Dendritic cell treated with granulocyte-macrophage colony-stimulating factor and Interleukin-4, amounts not matched to agents 40 ng/mL and 50 ng/mL, for 4 days (primary cell): ENCODE data around the gene MCFD2.

Source experiments
- H3K27ac Mint-ChIP-seq: one replicate; pipeline ENCODE4 v1.8.0; 2022; ENCODE audit warnings: mild to moderate bottlenecking, mixed read lengths
- H3K27me3 Mint-ChIP-seq: one replicate; pipeline ENCODE4 v1.8.0; 2022; ENCODE audit warnings: mild to moderate bottlenecking, mixed read lengths
- H3K36me3 Mint-ChIP-seq: one replicate; pipeline ENCODE4 v1.8.0; 2022; ENCODE audit warnings: low read depth, mixed read lengths
- H3K4me1 Mint-ChIP-seq: one replicate; pipeline ENCODE4 v1.8.0; 2022; ENCODE audit warnings: low read depth, mixed read lengths
- H3K4me3 Mint-ChIP-seq: one replicate; pipeline ENCODE4 v1.8.0; 2022; ENCODE audit warnings: mild to moderate bottlenecking, moderate library complexity, mixed read lengths
- H3K9me3 Mint-ChIP-seq: one replicate; pipeline ENCODE4 v1.8.0; 2022; ENCODE audit warnings: mixed read lengths
- intact Hi-C: fragments of 100-400 bp; cut with micrococcal nuclease; formaldehyde crosslinking; loops from one replicate; pipeline ENCODE4 v1.15.0; 2022

MCFD2 gene

DNA sequence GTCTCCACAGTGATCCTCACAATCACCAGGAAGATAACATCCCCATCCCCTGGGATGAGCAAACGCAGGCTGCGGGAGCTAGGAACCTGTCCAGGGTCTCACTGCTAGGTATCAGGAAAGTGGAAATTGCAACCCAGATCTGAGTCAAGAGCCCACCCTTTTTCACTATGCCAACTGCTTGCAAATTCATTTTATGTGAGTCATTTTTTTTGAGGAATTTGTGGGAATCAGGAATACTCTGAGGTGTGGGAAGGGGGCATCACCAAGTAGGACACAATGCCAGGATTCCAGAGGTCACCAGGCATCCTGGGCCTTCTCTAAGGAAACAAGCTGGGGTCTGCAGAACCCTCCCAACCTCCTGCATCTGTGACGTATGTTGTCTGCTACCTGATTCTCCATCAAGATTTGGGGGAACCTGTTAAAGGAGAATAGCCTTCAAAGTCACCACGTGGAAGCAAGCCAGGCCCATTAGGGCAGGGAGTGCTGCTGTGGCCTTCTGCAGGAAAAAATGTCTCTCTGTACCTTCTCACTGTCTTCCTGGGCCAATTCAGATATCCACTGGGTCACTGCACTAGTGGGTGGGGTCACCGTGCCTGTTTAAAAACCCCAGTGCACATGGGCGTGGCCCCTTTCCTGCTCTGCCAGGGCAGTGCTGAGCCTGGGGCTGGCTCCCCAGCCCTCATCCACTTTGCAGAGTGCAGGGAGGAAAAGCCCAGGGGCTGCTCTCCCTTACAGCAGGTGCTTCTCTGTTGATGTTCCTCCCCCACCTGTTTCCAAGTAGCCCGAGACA, 50.2 kb downstream of the MCFD2 start:
- intact Hi-C loops = no loop called here
- Mint-ChIP-seq H3K9me3 (peaks cover 25% of the 10 kb centered on the region), H3K4me3 (no peak overlapping the region), H3K27ac (no peak overlapping the region), H3K27me3 (peaks cover 8% of the 10 kb centered on the region), H3K4me1 (peaks cover 9% of the 10 kb centered on the region), H3K36me3 (no peaks in the 10 kb centered on the region)

DNA sequence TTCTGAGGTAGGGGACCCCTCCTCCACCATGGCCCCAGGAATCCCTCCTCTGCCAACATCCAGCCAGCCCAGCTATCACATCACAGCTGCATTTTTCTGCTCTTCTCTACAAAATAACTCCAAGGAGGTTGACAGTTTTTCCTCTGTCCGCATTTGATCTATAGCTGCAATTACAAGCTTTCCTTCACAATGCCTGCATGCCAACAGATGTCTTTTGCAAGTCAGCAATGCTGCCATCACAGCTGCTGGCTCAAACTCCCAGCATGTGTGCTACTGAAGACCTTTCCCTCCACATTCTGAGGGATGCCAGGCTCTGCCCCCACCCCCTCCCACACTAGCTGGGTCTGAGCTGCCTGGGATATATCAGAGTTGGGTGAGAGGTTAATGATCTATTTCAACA, 51.7 kb downstream of the MCFD2 start:
- intact Hi-C loops = no loop called here

DNA sequence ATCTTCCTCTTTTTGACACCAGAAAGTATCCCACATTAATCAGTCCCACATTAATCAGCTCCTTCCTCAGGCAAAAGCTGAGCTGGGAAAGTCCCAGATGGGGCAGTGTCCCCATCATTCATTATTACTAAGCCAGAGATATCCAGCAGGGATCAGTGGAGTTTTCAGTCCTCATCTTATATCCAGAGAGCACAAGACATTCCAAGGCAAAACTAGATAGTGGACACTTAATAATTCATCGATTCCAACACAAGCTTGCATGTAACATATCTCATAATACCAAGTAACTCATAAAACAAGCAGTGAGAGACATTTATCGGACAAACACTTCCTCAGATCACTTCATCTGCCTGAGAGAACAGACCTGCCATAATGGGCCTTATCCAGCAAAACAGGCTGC, 53.1 kb downstream of the MCFD2 start:
- peaks cover 25% of the 10 kb centered on the region for H3K9me3 Mint-ChIP-seq

More for the DNA sequence above, 51.7 kb downstream of the MCFD2 start:
- Mint-ChIP-seq H3K27ac (no peak overlapping the region), H3K9me3 (peaks cover 25% of the 10 kb centered on the region), H3K4me1 (peaks cover 9% of the 10 kb centered on the region), H3K4me3 (no peak overlapping the region), H3K27me3 (peaks cover 9% of the 10 kb centered on the region), H3K36me3 (no peaks in the 10 kb centered on the region)

DNA sequence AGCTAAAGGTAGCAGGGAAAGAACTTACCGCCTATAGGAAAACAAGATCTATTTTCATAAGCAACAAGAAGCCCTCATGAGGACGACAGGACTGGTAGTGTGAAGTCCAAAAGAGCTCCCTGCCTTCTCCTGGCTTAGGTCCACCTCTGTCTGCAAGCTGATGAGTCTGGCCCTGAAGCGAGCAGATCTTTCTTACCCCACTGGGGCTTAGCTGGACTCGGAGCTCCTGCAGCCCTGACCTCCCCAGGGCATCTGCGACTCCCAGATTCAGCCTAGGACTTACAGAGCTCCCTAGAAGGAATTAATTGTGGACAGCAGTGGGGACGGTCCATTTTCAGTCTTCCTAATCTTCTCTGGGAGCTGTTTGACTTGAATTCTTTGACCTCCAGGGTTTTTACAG, 53.7 kb downstream of the MCFD2 start:
- intact Hi-C loops = no loop called here
- H3K4me1 Mint-ChIP-seq = peaks cover 5% of the 10 kb centered on the region
- no peak overlapping the region for H3K27ac Mint-ChIP-seq
- peaks cover 25% of the 10 kb centered on the region for H3K9me3 Mint-ChIP-seq
- H3K36me3 Mint-ChIP-seq = no peaks in the 10 kb centered on the region
- H3K27me3 Mint-ChIP-seq = peaks cover 8% of the 10 kb centered on the region
- H3K4me3 Mint-ChIP-seq = no peak overlapping the region

More for the DNA sequence above, 53.1 kb downstream of the MCFD2 start:
- Mint-ChIP-seq H3K4me3 (no peak overlapping the region), H3K36me3 (no peaks in the 10 kb centered on the region), H3K27ac (no peak overlapping the region), H3K27me3 (peaks cover 9% of the 10 kb centered on the region), H3K4me1 (peaks cover 9% of the 10 kb centered on the region)
- intact Hi-C loops = no loop called here

DNA sequence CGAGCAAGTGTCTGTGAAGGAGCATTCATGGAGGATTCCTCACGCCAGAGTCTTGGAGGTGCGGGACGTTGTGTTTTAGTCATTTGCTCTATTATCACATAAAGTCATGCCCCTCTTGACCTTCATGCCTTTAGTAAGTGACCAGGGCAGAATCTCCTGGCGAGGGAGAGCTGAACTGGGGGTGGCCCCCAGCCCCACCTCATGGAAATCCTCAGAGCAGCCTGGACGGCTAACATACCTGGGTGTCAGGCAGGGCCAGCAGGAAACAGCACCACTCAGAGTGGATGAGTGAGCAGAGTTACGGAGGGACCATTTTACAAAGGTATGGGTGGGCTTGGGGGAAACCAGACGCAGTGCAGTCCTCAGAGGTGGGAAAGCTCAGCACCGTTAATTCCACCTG, 56.1 kb downstream of the MCFD2 start:
- peaks cover 5% of the 10 kb centered on the region for H3K27me3 Mint-ChIP-seq
- H3K4me3 Mint-ChIP-seq = no peak overlapping the region
- peaks cover 7% of the 10 kb centered on the region for H3K9me3 Mint-ChIP-seq
- no peaks in the 10 kb centered on the region for H3K36me3 Mint-ChIP-seq
- intact Hi-C loops = no loop called here
- no peaks in the 10 kb centered on the region for H3K4me1 Mint-ChIP-seq
- H3K27ac Mint-ChIP-seq = no peak overlapping the region

DNA sequence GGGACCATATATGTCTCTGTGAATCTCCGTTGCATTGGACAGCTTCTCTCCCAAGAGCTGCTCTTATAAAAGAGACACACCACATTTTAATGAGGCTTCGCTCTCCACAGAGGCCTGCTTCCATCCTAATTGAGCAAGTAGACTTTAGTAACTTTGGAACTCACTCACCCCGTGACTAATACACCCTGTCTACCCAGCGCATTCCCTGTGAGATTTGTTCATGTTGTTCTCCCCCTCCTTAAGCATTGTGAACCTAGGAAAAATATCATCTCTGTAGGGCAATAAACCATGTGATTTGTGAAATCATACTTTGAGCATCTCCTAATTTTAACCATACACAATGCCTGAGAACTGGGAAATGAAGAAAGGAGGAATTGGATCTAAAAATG, 56.9 kb downstream of the MCFD2 start:
- Mint-ChIP-seq H3K27ac (no peak overlapping the region), H3K4me3 (no peak overlapping the region)
- intact Hi-C loops = no loop called here

DNA sequence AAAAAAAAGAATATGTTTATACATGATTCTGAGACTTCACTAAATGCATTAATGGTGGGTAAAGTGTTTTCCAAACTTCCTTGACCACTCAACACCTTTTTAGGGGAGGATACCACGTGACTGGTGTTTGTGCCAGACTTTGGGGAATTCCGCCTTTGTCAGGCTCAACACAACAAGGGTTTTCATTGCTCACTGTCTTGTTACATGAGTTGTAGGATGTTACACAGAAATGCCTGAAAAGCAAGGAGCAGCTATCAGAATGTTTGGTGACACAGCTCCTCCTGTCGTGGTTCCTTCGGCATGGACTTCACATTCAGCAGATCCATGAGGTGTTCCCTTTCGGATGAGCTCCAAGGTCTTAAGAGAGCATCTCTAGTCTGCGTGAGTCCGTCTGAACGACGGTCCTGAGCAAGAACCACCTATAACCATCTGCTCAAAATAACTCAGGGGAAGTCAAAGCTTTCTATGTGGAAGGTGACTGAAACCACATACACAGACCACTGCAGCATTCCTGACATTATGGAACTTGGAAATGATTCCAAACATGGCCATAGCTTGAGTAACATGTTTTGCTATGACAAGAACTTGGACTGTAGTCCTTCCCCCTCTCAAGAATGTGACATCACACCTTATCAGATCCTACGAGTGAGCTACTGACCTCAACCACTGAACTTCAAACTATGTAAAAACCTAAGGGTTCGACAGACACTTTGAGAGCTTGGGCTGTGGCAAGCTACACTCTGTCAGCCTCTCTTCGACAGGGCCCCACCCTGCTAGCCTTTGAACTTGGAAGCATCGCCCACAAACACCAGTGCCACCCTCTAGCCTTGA, 57.5 kb downstream of the MCFD2 start:
- Mint-ChIP-seq H3K27me3 (peaks cover 3% of the 10 kb centered on the region), H3K36me3 (no peaks in the 10 kb centered on the region), H3K9me3 (peaks cover 9% of the 10 kb centered on the region), H3K4me1 (no peaks in the 10 kb centered on the region), H3K4me3 (no peak overlapping the region), H3K27ac (no peak overlapping the region)
- intact Hi-C loops = no loop called here

More for the DNA sequence above, 56.9 kb downstream of the MCFD2 start:
- peaks cover 5% of the 10 kb centered on the region for H3K9me3 Mint-ChIP-seq
- H3K36me3 Mint-ChIP-seq = no peaks in the 10 kb centered on the region
- no peaks in the 10 kb centered on the region for H3K4me1 Mint-ChIP-seq
- peaks cover 3% of the 10 kb centered on the region for H3K27me3 Mint-ChIP-seq

DNA sequence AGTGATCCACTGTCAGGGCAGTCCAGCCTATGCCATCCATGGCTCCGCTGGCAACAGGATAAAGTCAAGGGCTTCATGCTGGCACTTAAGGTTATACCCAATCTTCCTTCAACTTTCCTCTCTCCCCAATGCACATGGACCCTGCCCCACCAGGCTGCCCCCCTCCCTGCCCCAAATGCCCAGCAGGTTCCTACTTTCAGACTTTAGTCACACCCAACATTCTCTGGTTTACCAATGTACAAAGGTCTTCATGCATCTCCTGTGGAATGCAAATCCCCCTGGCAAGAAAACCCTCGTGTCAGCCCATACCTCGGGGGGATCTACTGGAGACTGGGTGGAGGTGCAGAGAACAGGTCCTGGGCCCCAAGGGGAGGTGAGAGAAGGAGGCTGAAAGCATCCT, 59.3 kb downstream of the MCFD2 start:
- peaks cover 1% of the 10 kb centered on the region for H3K27me3 Mint-ChIP-seq
- H3K4me3 Mint-ChIP-seq = no peak overlapping the region

DNA sequence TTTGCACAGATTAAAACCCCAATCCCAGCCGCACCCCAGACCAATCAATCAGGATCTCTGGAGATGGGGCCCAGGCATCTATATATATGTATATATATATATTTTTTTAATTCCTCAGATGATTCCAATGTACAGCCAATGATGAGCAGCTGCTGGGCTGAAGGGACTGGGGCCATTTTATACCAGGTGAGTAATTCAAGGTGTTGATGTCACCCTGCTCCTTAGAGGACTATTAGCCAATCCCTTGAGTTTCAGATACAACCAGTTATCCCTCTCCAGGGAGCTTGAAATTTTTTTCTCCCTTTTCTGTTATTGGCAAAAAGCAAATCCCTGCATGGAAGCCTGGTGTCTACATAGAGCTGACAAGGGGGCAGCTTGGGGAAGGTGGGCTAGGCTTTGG, 59.8 kb downstream of the MCFD2 start:
- H3K4me3 Mint-ChIP-seq = no peak overlapping the region
- no peaks in the 10 kb centered on the region for H3K36me3 Mint-ChIP-seq
- peaks cover 9% of the 10 kb centered on the region for H3K9me3 Mint-ChIP-seq
- intact Hi-C loops = no loop called here
- H3K4me1 Mint-ChIP-seq = no peaks in the 10 kb centered on the region
- H3K27me3 Mint-ChIP-seq = peaks cover 1% of the 10 kb centered on the region
- H3K27ac Mint-ChIP-seq = no peak overlapping the region

More for the DNA sequence above, 59.3 kb downstream of the MCFD2 start:
- intact Hi-C loops = no loop called here
- no peaks in the 10 kb centered on the region for H3K4me1 Mint-ChIP-seq
- no peak overlapping the region for H3K27ac Mint-ChIP-seq
- H3K36me3 Mint-ChIP-seq = no peaks in the 10 kb centered on the region
- peaks cover 9% of the 10 kb centered on the region for H3K9me3 Mint-ChIP-seq

DNA sequence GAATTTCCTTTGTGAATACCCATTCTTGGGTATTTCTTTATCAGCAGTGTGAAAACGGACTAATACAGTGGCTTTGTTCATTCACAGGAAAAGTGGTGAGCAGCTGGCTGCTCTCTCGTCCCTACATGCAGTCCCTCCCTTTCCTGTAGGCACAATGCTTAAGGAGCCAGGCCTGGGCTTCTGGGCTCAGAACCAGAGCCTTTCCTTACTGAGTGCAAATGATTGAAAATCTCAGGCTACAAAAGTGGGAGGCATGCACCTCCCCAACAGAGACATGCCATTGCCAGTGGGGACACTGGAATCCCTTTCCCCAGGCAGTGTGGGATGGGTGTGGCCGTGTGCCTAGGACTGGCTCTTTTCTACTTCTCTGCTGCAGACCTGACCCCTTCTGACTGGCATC, 61.3 kb downstream of the MCFD2 start:
- Mint-ChIP-seq H3K4me3 (no peak overlapping the region), H3K4me1 (no peaks in the 10 kb centered on the region), H3K36me3 (no peaks in the 10 kb centered on the region), H3K9me3 (peaks cover 9% of the 10 kb centered on the region), H3K27me3 (peaks cover 8% of the 10 kb centered on the region), H3K27ac (no peak overlapping the region)
- intact Hi-C loops = no loop called here

DNA sequence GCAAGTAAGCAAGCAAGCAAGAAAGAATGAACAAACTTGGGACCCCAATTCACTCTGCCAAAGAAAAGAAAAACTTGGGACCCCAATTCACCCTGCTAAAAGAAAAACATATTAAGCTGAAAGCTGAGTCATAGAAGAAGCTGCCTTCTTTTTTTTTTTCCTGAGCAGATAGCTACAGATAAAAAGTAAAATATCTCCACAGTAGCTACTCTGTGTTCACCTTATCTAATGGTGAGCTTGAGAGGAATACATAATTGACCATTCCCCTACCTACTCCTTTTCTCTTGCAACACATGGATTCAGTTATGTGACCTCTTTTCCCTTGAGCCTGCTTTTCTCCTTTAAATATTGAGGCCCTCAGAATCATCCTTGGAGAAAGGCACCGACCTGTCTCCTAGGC, 63.0 kb downstream of the MCFD2 start:
- Mint-ChIP-seq H3K36me3 (no peaks in the 10 kb centered on the region), H3K9me3 (peaks cover 9% of the 10 kb centered on the region), H3K27ac (no peak overlapping the region), H3K27me3 (peaks cover 14% of the 10 kb centered on the region), H3K4me3 (no peak overlapping the region), H3K4me1 (peaks cover 12% of the 10 kb centered on the region)
- intact Hi-C loops = no loop called here

DNA sequence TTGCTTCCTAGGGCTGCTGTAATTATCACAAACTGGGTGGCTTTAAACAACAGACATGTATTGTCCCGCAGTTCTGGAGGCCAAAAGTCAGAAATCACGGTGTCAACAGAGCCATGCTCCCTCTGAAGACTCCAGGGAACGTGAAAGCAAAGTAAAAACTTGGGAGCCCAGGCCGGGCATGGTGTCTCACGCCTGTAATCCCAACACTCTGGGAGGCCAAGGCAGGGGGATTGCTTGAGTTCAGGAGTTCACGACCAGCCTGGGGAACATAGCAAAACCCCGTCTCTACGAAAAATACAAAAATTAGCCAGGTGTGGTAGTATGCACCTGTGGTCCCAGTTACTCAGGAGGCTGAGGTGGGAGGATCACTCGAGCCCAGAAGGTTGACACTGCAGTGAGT, 63.5 kb downstream of the MCFD2 start:
- Mint-ChIP-seq H3K9me3 (peaks cover 9% of the 10 kb centered on the region), H3K4me1 (peaks cover 12% of the 10 kb centered on the region), H3K36me3 (no peaks in the 10 kb centered on the region), H3K4me3 (no peak overlapping the region), H3K27ac (no peak overlapping the region), H3K27me3 (peaks cover 14% of the 10 kb centered on the region)
- intact Hi-C loops = no loop called here
